ENCODE data around the gene FKBP1A. TPM values are rescaled to one million over a fixed set of nuclear protein-coding genes. Genes with fewer than 3 reads are reported as not detected.

The FKBP1A gene
- total and polyA plus RNA-seq, 10 of the 15 experiments (the other 5 are each of a cell fraction or from before 2014, with no cell fraction given), result 103 to 687 (median 254) TPM

DNA sequence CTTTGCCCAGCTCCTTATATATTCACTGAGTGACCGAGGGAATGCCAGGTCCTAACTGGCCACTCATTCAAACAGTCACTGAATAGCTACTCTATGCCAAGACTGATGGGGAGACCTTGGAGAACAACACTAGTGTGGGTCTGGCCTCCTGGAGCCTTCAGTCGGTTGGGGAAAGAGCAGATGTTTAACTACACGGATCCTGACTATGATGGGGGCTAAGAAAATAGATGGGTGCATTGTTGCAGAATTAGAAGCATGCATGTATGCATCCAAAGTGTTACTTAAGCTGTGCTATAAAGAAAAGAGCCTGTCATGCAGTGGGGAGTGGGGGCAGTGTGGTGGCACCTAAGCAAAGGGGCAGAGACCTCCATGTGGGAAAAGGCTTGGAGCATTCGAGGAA lies 6.5 kb downstream of the FKBP1A start:
- FAIRE-seq, result no peak
- DNase-seq (ENCODE audit: low read depth, low spot score), result no peak
- Histone ChIP-seq H3K4me1 (ENCODE audit: control insufficient read depth, insufficient read depth, low read length) (peaks cover 10% of the 10 kb centered on the region), H3K9me3 (replicated peaks; ENCODE audit: control insufficient read depth, insufficient read depth, low read length) (no peaks in the 10 kb centered on the region), H3K36me3 (ENCODE audit: control insufficient read depth in 2 of 2, insufficient read depth in 2 of 2, low read length in 1 of 2) (peaks cover 0 to 11% of the 10 kb centered on the region in 2 experiments), H3K27me3 (replicated peaks in 1 of 2; ENCODE audit: control insufficient read depth in 2 of 2, insufficient read depth in 2 of 2, low read length in 1 of 2) (no peaks in the 10 kb centered on the region), H2AFZ (ENCODE audit: control insufficient read depth, low read depth, low read length) (no peak overlapping the region), H3K79me2 (ENCODE audit: control insufficient read depth, insufficient read depth, low read length) (peaks cover 94% of the 10 kb centered on the region), H3K4me2 (ENCODE audit: control insufficient read depth, insufficient read depth) (no peak overlapping the region), H4K20me1 (ENCODE audit: control insufficient read depth, insufficient read depth) (peaks cover 3% of the 10 kb centered on the region; the same call in 1 of the 2 replicates), H3K27ac (ENCODE audit: control insufficient read depth, insufficient read depth) (no peak overlapping the region), H3K9ac (ENCODE audit: control insufficient read depth, insufficient read depth, low read length) (no peak overlapping the region), H3K4me3 (no peak overlapping the region)
- SMC1A ChIA-PET (ENCODE audit: uncharacterized antibody, unreplicated experiment), result interaction anchor here (1.1 to 4.0 kb wide), 2 partner anchors 10 to 57 kb away, joined by 6 to 19 read pairs; partner anchors contain the start of gene SDCBP2
- 96% methylated on average over 4 of the region's 4 CpGs for WGBS (ENCODE audit: insufficient coverage, insufficient replicate concordance, low lambda C conversion rate, missing lambda C conversion rate)
- no peak for TF ChIP-seq SMAD1 (IDR thresholded peaks at IDR 0.05; ENCODE audit: low read depth, partially characterized antibody)
- no peak for TF ChIP-seq NFXL1 (IDR thresholded peaks at IDR 0.05; ENCODE audit: borderline replicate concordance)
- no peak for TF ChIP-seq CBX3 (IDR thresholded peaks at IDR 0.05; ENCODE audit: borderline replicate concordance, low read depth)
- TF ChIP-seq NR2F1 (conservative IDR thresholded peaks at IDR 0.05), result no peak
- no peak for TF ChIP-seq SMAD5 (IDR thresholded peaks at IDR 0.05; ENCODE audit: low read depth)
- TF ChIP-seq FOS (IDR thresholded peaks at IDR 0.05; ENCODE audit: borderline replicate concordance, extremely low read depth, insufficient read length), result no peak
- no peak for TF ChIP-seq GATAD2B (conservative IDR thresholded peaks at IDR 0.05; ENCODE audit: low read depth)
- TF ChIP-seq MYC (IDR thresholded peaks at IDR 0.05; ENCODE audit: insufficient read depth, insufficient read length, insufficient replicate concordance, low read length, severe bottlenecking), result no peak
- CTCF ChIA-PET, result interaction anchor here (0.7 to 1.5 kb wide), 2 partner anchors 10 kb away, joined by 3 to 7 read pairs; no protein-coding TSS in a partner anchor
- RAD21 ChIA-PET (ENCODE audit: unreplicated experiment), result interaction anchor here (1.2 kb wide), 1 partner anchor 10 kb away, joined by 3 read pairs; no protein-coding TSS in a partner anchor
- no TSS peak for BruUV-seq (replicated peaks)
- POLR2A ChIA-PET, result interaction anchor here (2.7 kb wide), 1 partner anchor 9 kb away, joined by 11 read pairs; no protein-coding TSS in a partner anchor
- no peak for ATAC-seq
- intact Hi-C loops (cut with micrococcal nuclease; ENCODE audit: unreplicated experiment), result no loop called here
- in situ Hi-C loops (cut with MboI), result no loop called here

All from GM12878 (cell line).